CD14-positive monocyte (primary cell): ENCODE results near the gene MFGE8. TPM values are rescaled to one million over a fixed set of nuclear protein-coding genes. Genes with fewer than 3 reads are reported as not detected.
A peak's percentile ranks its signal among the peaks of the same experiment; 100 is the strongest.

Experiments used
- DNase-seq, 3 donors: peaks; one replicate each; pipeline ENCODE4 v3.0.0-alpha.2; 2011 to 2022
- H2AFZ ChIP-seq: 2 replicates; pipeline ENCODE4 v1.6.0; 2012; ENCODE audit warnings: mild to moderate bottlenecking, low read depth, low read length, inconsistent platforms; ENCODE audit not compliant: insufficient read depth, poor library complexity, severe bottlenecking
- H3K27ac ChIP-seq, 2 donors: 1 replicate in 1 of 2; 2 replicates in 1 of 2; pipeline ENCODE4 v1.5.1; 2012 to 2013; ENCODE audit warnings: low read length in 2 of 2, control low read depth in 1 of 2, inconsistent platforms in 1 of 2, low read depth in 1 of 2, mild to moderate bottlenecking in 1 of 2
- H3K27me3 ChIP-seq, 2 donors: one replicate each; pipeline versions ENCODE4 v1.6.0 to v1.6.1; 2011 to 2013; ENCODE audit warnings: low read length in 2 of 2; ENCODE audit not compliant: control insufficient read depth in 2 of 2, insufficient read depth in 2 of 2
- H3K36me3 ChIP-seq, 2 donors: replicated peaks in 1 of 2; 1 replicate in 1 of 2; 2 replicates in 1 of 2; pipeline versions ENCODE4 v1.5.1 to v1.6.1; 2012 to 2013; ENCODE audit warnings: low read length in 2 of 2, control low read depth in 1 of 2, inconsistent platforms in 1 of 2, mild to moderate bottlenecking in 1 of 2; ENCODE audit not compliant: insufficient read depth in 2 of 2, control insufficient read depth in 1 of 2
- H3K4me1 ChIP-seq, 2 donors: 1 replicate in 1 of 2; 2 replicates in 1 of 2; pipeline versions ENCODE4 v1.5.1 to v1.6.1; 2012 to 2013; ENCODE audit warnings: low read length in 2 of 2, control low read depth in 1 of 2, inconsistent platforms in 1 of 2, mild to moderate bottlenecking in 1 of 2, moderate library complexity in 1 of 2; ENCODE audit not compliant: insufficient read depth in 2 of 2, control insufficient read depth in 1 of 2
- H3K4me2 ChIP-seq: replicated peaks from 2 replicates; pipeline ENCODE3; 2012; ENCODE audit warnings: low read length, moderate library complexity, mild to moderate bottlenecking; ENCODE audit not compliant: poor library complexity, severe bottlenecking; ENCODE audit errors: extremely low read depth
- H3K4me3 ChIP-seq, 3 experiments: fragments of 200-600 bp in 1 of 3; sonication (generic) in 1 of 3; replicated peaks in 1 of 3; 1 replicate in 2 of 3; 2 replicates in 1 of 3; pipeline ENCODE4 v1.5.1; 2011 to 2013; ENCODE audit warnings: low read length in 3 of 3, mild to moderate bottlenecking in 3 of 3, control low read depth in 2 of 3, low read depth in 2 of 3, inconsistent platforms in 1 of 3, moderate library complexity in 1 of 3
- H3K79me2 ChIP-seq: 2 replicates; pipeline ENCODE4 v1.6.0; 2012; ENCODE audit warnings: mild to moderate bottlenecking, control low read depth, inconsistent platforms, low read length, moderate library complexity; ENCODE audit not compliant: insufficient read depth
- H3K9ac ChIP-seq: 2 replicates; pipeline ENCODE4 v1.6.0; 2017; ENCODE audit warnings: low read length, mild to moderate bottlenecking; ENCODE audit not compliant: insufficient read depth, poor library complexity, severe bottlenecking
- H3K9me3 ChIP-seq, 2 donors: replicated peaks in 1 of 2; 1 replicate in 1 of 2; 2 replicates in 1 of 2; pipeline versions ENCODE4 v1.5.1 to v1.6.1; 2012 to 2013; ENCODE audit warnings: low read length in 2 of 2, control low read depth in 1 of 2; ENCODE audit not compliant: control insufficient read depth in 1 of 2, insufficient read depth in 1 of 2
- H4K20me1 ChIP-seq: 2 replicates; pipeline ENCODE4 v1.6.0; 2012; ENCODE audit warnings: mild to moderate bottlenecking, low read length, control low read depth, moderate library complexity; ENCODE audit not compliant: insufficient read depth
- H3K27ac Mint-ChIP-seq, 7 donors: one replicate each; pipeline ENCODE4 v1.8.0; 2020; ENCODE audit warnings: mild to moderate bottlenecking in 7 of 7, mixed read lengths in 7 of 7, moderate library complexity in 6 of 7, inconsistent platforms in 2 of 7
- H3K27me3 Mint-ChIP-seq, 3 donors: one replicate each; pipeline ENCODE4 v1.8.0; 2021 to 2022; ENCODE audit warnings: low read depth in 3 of 3, mild to moderate bottlenecking in 3 of 3, mixed read lengths in 3 of 3, moderate library complexity in 3 of 3, inconsistent platforms in 1 of 3
- H3K36me3 Mint-ChIP-seq, 2 donors: one replicate each; pipeline ENCODE4 v1.8.0; 2020; ENCODE audit warnings: mixed read lengths in 2 of 2, inconsistent platforms in 1 of 2, mild to moderate bottlenecking in 1 of 2
- H3K4me1 Mint-ChIP-seq: one replicate; pipeline ENCODE4 v1.8.0; 2020; ENCODE audit warnings: mild to moderate bottlenecking, mixed read lengths
- H3K4me3 Mint-ChIP-seq, 2 donors: one replicate each; pipeline ENCODE4 v1.8.0; 2020; ENCODE audit warnings: mild to moderate bottlenecking in 2 of 2, mixed read lengths in 2 of 2, moderate library complexity in 1 of 2
- H3K9me3 Mint-ChIP-seq, 7 donors: one replicate each; pipeline ENCODE4 v1.8.0; 2020 to 2022; ENCODE audit warnings: mixed read lengths in 7 of 7, mild to moderate bottlenecking in 6 of 7, moderate library complexity in 6 of 7, inconsistent platforms in 2 of 7
- CTCF ChIP-seq: fragments of 200-600 bp; IDR thresholded peaks from one replicate; pipeline ENCODE4 v1.8.0; 2022; ENCODE audit warnings: antibody characterized with exemption, mild to moderate bottlenecking
- WGBS: methylation state at CpG from one replicate; pipeline ENCODE4 v1.1.5; 2013; ENCODE audit warnings: missing lambda C conversion rate; ENCODE audit not compliant: insufficient coverage; 5-methylcytosine and 5-hydroxymethylcytosine counted together
- intact Hi-C, 2 donors: fragments of 100-400 bp; cut with micrococcal nuclease; formaldehyde crosslinking; loops; one replicate each; pipeline versions ENCODE4 v1.15.0 to v1.15.1; 2023
- polyA plus RNA-seq, 3 donors: library from polyadenylated mRNA; depleted of rRNA in 1 of 3; unstranded in 2 of 3; stranded (reverse) in 1 of 3; fragments of 300-500 nt in 2 of 3; fragments of >200 nt in 1 of 3; fragmentation: Illumina TruSeq in 2 of 3; gene quantifications; 1 replicate in 2 of 3; 2 replicates in 1 of 3; pipeline ENCODE4 v1.2.3, GENCODE V29; 2012 to 2021

Gene MFGE8
- polyA plus RNA-seq, 3 donors = 2.7 TPM; not detected in 2

GRCh38 chr15:88858934-88859333 lies 54.2 kb downstream of the MFGE8 start:
- no peak overlapping the region for H2AFZ ChIP-seq
- H3K4me1 Mint-ChIP-seq = no peaks in the 10 kb centered on the region
- peaks cover 4 to 16% of the 10 kb centered on the region in 2 donors for H3K9me3 ChIP-seq
- H3K4me1 ChIP-seq = no peaks in the 10 kb centered on the region
- intact Hi-C loops = no loop called here
- H3K27ac ChIP-seq = no peak overlapping the region
- H4K20me1 ChIP-seq = no peaks in the 10 kb centered on the region
- no peaks in the 10 kb centered on the region for H3K36me3 Mint-ChIP-seq
- H3K4me2 ChIP-seq = no peak overlapping the region
- H3K27me3 ChIP-seq = no peaks in the 10 kb centered on the region
- DNase-seq = no peak
- H3K4me3 ChIP-seq = no peak overlapping the region
- no peak overlapping the region for H3K9ac ChIP-seq
- peaks cover 2 to 9% (median 2%) of the 10 kb centered on the region in 3 donors for H3K27me3 Mint-ChIP-seq
- no peaks in the 10 kb centered on the region for H3K36me3 ChIP-seq
- no peak overlapping the region for H3K4me3 Mint-ChIP-seq
- WGBS = 93% methylated on average over 11 of the region's 11 CpGs
- no peak for TF ChIP-seq CTCF
- peaks cover 9 to 20% (median 14%) of the 10 kb centered on the region in 7 donors for H3K9me3 Mint-ChIP-seq
- H3K27ac Mint-ChIP-seq = peak overlapping the region in 1 of 7 donors; percentile 35
- H3K79me2 ChIP-seq = no peaks in the 10 kb centered on the region

GRCh38 chr15:88852476-88852875 lies 60.7 kb downstream of the MFGE8 start:
- Histone ChIP-seq H3K79me2 (no peaks in the 10 kb centered on the region), H4K20me1 (no peaks in the 10 kb centered on the region), H3K36me3 (no peaks in the 10 kb centered on the region), H2AFZ (no peak overlapping the region), H3K9ac (no peak overlapping the region), H3K27me3 (no peaks in the 10 kb centered on the region), H3K9me3 (peaks cover 4 to 16% of the 10 kb centered on the region in 2 donors), H3K27ac (no peak overlapping the region), H3K4me1 (no peaks in the 10 kb centered on the region), H3K4me2 (no peak overlapping the region), H3K4me3 (no peak overlapping the region)
- H3K4me3 Mint-ChIP-seq = no peak overlapping the region
- H3K4me1 Mint-ChIP-seq = no peaks in the 10 kb centered on the region
- peaks cover 9 to 16% (median 12%) of the 10 kb centered on the region in 7 donors for H3K9me3 Mint-ChIP-seq
- no peak overlapping the region for H3K27ac Mint-ChIP-seq
- TF ChIP-seq CTCF = no peak
- peaks cover 1 to 7% (median 2%) of the 10 kb centered on the region in 3 donors for H3K27me3 Mint-ChIP-seq
- intact Hi-C loops = no loop called here
- DNase-seq = no peak
- no peaks in the 10 kb centered on the region for H3K36me3 Mint-ChIP-seq
